Sigmoid colon (tissue), 3 donors: ENCODE results near the gene TEN1.

Experiments
- CTCF ChIP-seq, 4 experiments: fragments of 450-650 bp in 3 of 4; fragments of 200-600 bp in 1 of 4; IDR thresholded peaks; one replicate each; pipeline ENCODE4 v1.5.1; 2016 to 2019; ENCODE audit warnings: antibody characterized with exemption in 4 of 4, mild to moderate bottlenecking in 3 of 4, moderate library complexity in 2 of 4
- POLR2A ChIP-seq, 2 donors: fragments of 450-650 bp; IDR thresholded peaks; one replicate each; pipeline ENCODE4 v1.6.1; 2016; ENCODE audit warnings: antibody characterized with exemption in 2 of 2, mild to moderate bottlenecking in 2 of 2, moderate library complexity in 2 of 2

DNA sequence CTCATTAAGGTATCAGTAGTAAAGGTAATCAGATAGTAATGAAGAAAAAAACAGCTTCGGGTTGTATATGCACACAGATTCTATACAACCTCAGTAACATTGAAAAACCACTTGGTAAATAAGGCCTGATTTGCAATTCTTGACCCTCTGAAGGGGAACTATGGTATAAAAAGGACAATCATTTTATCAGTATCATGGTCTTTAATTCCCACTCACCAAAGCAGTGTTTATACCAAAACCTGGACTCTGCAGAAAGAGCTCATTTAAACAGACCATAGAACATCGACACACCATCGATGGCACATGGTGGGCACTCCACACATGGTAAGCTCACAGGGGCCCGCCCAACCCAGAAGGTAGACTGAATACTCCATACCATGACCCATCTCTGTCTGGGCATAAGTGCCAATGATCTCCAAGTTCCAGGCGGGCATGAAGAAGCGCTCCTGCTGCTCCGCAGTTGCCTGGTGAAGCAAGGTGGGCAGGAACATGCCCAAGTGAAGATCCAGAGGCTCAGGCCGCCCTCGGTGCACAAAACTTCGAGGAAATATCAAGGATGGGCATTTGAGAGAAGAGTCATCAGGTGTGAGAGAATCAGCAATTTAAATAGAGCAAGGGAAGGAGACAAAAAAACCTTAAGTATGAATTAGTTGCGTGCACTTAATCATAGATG, 19.1 kb upstream of the TEN1 start:
- no peak for TF ChIP-seq POLR2A (IDR thresholded peaks at IDR 0.05)
- TF ChIP-seq CTCF (IDR thresholded peaks at IDR 0.05) = no peak
